KMS-11 (cell line): ENCODE data around the gene QTRT2.

Experiments
- H2AFZ ChIP-seq: fragments of 200-600 bp; sonication (generic); 2 replicates; pipeline ENCODE4 v1.6.1; 2016; ENCODE audit warnings: antibody characterized with exemption, mixed run types, low read depth
- H3K27ac ChIP-seq: fragments of 200-600 bp; sonication (generic); 2 replicates; pipeline ENCODE4 v1.6.1; 2016; ENCODE audit warnings: mild to moderate bottlenecking, mixed run types
- H3K27me3 ChIP-seq: fragments of 200-600 bp; sonication (generic); 2 replicates; pipeline ENCODE4 v1.6.1; 2017; ENCODE audit warnings: mild to moderate bottlenecking, low read depth, mixed run types, moderate library complexity; ENCODE audit not compliant: insufficient read depth
- H3K36me3 ChIP-seq: fragments of 200-600 bp; sonication (generic); 2 replicates; pipeline ENCODE4 v1.6.1; 2017; ENCODE audit warnings: mild to moderate bottlenecking, mixed run types; ENCODE audit not compliant: insufficient read depth
- H3K4me1 ChIP-seq: fragments of 200-600 bp; sonication (generic); 2 replicates; pipeline ENCODE4 v1.6.1; 2016; ENCODE audit warnings: mild to moderate bottlenecking, low read depth, mixed run types; ENCODE audit not compliant: poor library complexity, severe bottlenecking
- H3K4me2 ChIP-seq: fragments of 200-600 bp; sonication (generic); 2 replicates; pipeline ENCODE4 v1.7.0; 2016; ENCODE audit warnings: mild to moderate bottlenecking, mixed run types
- H3K4me3 ChIP-seq: fragments of 200-600 bp; sonication (generic); IDR thresholded peaks from 2 replicates; pipeline ENCODE4 v1.6.1; 2017; ENCODE audit warnings: low read depth, low read length, mixed read lengths; ENCODE audit not compliant: insufficient read depth
- H3K79me2 ChIP-seq: fragments of 200-600 bp; sonication (generic); 2 replicates; pipeline ENCODE4 v1.6.1; 2016; ENCODE audit warnings: low read depth, mixed run types; ENCODE audit not compliant: insufficient read depth
- H3K9ac ChIP-seq: fragments of 200-600 bp; sonication (generic); 2 replicates; pipeline ENCODE4 v1.6.1; 2016; ENCODE audit warnings: mild to moderate bottlenecking, mixed run types
- H4K20me1 ChIP-seq: fragments of 200-600 bp; sonication (generic); 2 replicates; pipeline ENCODE4 v1.6.1; 2016; ENCODE audit warnings: mild to moderate bottlenecking, mixed run types; ENCODE audit not compliant: insufficient read depth
- CTCF ChIP-seq: fragments of 200-600 bp; sonication (generic); conservative IDR thresholded peaks from 2 replicates; pipeline ENCODE4 v1.6.1; 2017; ENCODE audit warnings: low read depth, mild to moderate bottlenecking, antibody characterized with exemption, low read length, moderate library complexity, mixed read lengths

The QTRT2 gene

GRCh38 chr3:114115143-114115542 lies 58.6 kb downstream of the QTRT2 start:
- H3K27ac ChIP-seq, result no peak overlapping the region

DNA sequence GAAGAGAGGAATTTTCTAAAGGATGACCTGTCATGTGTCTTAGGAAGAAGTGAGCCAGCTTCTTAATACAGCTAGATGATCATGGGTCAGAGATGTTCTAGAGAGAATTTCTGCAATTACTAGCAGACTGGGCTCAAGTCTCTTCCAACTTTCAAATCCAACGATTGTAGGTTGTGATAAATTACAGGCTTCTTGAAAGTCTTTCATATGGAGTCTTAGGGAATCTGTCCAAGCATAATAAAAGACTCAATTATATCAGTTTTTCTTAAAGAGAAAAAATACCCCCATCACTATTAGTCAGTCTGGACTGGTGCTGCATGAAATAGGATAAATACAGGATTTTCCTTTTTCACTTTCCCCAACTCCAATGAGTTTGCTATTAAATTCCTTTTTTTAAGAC lies 63.2 kb downstream of the QTRT2 start:
- no peak overlapping the region for H2AFZ ChIP-seq
- H3K79me2 ChIP-seq, result no peaks in the 10 kb centered on the region
- no peaks in the 10 kb centered on the region for H4K20me1 ChIP-seq
- H3K4me1 ChIP-seq, result no peaks in the 10 kb centered on the region
- no peaks in the 10 kb centered on the region for H3K36me3 ChIP-seq
- no peak overlapping the region for H3K4me3 ChIP-seq
- no peak overlapping the region for H3K27ac ChIP-seq
- no peak for TF ChIP-seq CTCF
- H3K9ac ChIP-seq, result no peak overlapping the region
- H3K27me3 ChIP-seq, result no peaks in the 10 kb centered on the region
- H3K4me2 ChIP-seq, result no peak overlapping the region

More at GRCh38 chr3:114115143-114115542, 58.6 kb downstream of the QTRT2 start:
- no peaks in the 10 kb centered on the region for H3K4me1 ChIP-seq
- no peaks in the 10 kb centered on the region for H3K79me2 ChIP-seq
- no peak overlapping the region for H3K4me2 ChIP-seq
- no peak for TF ChIP-seq CTCF
- H3K4me3 ChIP-seq, result no peak overlapping the region
- H2AFZ ChIP-seq, result no peak overlapping the region
- H3K36me3 ChIP-seq, result no peaks in the 10 kb centered on the region
- H4K20me1 ChIP-seq, result no peaks in the 10 kb centered on the region
- H3K27me3 ChIP-seq, result no peaks in the 10 kb centered on the region
- H3K9ac ChIP-seq, result no peak overlapping the region

GRCh38 chr3:114120211-114120610 lies 63.7 kb downstream of the QTRT2 start:
- Histone ChIP-seq H2AFZ (no peak overlapping the region), H3K9ac (no peak overlapping the region), H3K4me2 (no peak overlapping the region), H3K4me3 (no peak overlapping the region), H3K36me3 (no peaks in the 10 kb centered on the region), H3K27me3 (no peaks in the 10 kb centered on the region), H3K4me1 (no peaks in the 10 kb centered on the region), H3K79me2 (no peaks in the 10 kb centered on the region), H3K27ac (no peak overlapping the region), H4K20me1 (no peaks in the 10 kb centered on the region)
- TF ChIP-seq CTCF, result no peak

DNA sequence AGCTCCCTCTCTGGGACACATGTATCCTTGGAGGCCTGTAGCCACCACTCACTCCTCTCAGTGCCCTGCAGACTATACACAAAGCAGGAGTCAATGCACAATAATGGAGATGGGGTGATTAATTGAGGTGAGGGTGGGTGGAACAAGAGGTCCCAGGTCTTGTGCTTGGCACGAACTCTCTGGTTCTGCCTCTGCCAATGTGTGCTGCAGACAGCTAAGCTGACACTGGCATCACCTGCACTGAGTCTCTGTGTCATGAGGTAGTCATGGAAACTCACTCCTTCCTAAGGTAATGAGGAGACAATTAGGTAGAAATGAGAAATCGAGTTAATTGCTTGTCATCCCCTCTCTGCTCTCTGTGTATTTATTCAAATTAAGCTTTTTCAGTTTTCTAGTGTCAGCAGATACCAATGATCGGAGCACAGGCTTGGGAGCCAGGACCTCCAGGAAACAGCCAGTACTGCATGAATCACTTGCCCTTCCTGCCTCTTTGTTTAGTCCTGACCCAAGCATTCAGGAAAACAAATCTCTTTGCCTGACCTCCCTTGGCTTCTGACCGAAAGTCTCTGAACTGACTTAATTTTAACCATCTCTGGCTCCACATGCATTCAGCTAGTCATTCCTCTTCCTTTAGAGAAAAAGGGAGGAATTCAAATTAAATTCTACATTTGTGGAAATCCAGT lies 65.6 kb downstream of the QTRT2 start:
- no peak overlapping the region for H2AFZ ChIP-seq
- no peaks in the 10 kb centered on the region for H4K20me1 ChIP-seq
- no peaks in the 10 kb centered on the region for H3K4me1 ChIP-seq
- H3K27me3 ChIP-seq, result no peaks in the 10 kb centered on the region
- H3K36me3 ChIP-seq, result no peaks in the 10 kb centered on the region
- TF ChIP-seq CTCF, result no peak
- H3K4me3 ChIP-seq, result no peak overlapping the region
- no peak overlapping the region for H3K9ac ChIP-seq
- H3K79me2 ChIP-seq, result no peaks in the 10 kb centered on the region
- H3K27ac ChIP-seq, result no peak overlapping the region
- no peak overlapping the region for H3K4me2 ChIP-seq
